EL (cell line): ENCODE measurements around the gene SNAPC4.
"Not testable (repeated sequence)": the region's sequence is repeated elsewhere in the genome, so short reads cannot be mapped to it uniquely, and the experiment has no call there.

Experiments
- DNase-seq: peaks from one replicate; pipeline ENCODE4 v3.0.0-alpha.2; 2016

SNAPC4 gene

GRCh38 chr9:136355616-136356557, 44.1 kb downstream of the SNAPC4 start:
- no peak for DNase-seq

GRCh38 chr9:136354592-136355085, 45.3 kb downstream of the SNAPC4 start:
- DNase-seq, result peak; percentile 65

- DNase-seq, result no peak
Measured at GRCh38 chr9:136353757-136354488, 46.0 kb downstream of the SNAPC4 start.

GRCh38 chr9:136353088-136353487, 46.9 kb downstream of the SNAPC4 start:
- no peak for DNase-seq

GRCh38 chr9:136352682-136353081, 47.3 kb downstream of the SNAPC4 start:
- DNase-seq, result no peak

- DNase-seq, result not testable (repeated sequence)
Measured at GRCh38 chr9:136351868-136352267, 48.1 kb downstream of the SNAPC4 start.

GRCh38 chr9:136351252-136351800, 48.6 kb downstream of the SNAPC4 start:
- no peak for DNase-seq
